Measurements from ENCODE around the gene RPL28. TPM values are rescaled to one million over a fixed set of nuclear protein-coding genes. Genes with fewer than 3 reads are reported as not detected.

RPL28 gene
- total RNA-seq, 1 experiment from 2014 or later, result 617 TPM

DNA sequence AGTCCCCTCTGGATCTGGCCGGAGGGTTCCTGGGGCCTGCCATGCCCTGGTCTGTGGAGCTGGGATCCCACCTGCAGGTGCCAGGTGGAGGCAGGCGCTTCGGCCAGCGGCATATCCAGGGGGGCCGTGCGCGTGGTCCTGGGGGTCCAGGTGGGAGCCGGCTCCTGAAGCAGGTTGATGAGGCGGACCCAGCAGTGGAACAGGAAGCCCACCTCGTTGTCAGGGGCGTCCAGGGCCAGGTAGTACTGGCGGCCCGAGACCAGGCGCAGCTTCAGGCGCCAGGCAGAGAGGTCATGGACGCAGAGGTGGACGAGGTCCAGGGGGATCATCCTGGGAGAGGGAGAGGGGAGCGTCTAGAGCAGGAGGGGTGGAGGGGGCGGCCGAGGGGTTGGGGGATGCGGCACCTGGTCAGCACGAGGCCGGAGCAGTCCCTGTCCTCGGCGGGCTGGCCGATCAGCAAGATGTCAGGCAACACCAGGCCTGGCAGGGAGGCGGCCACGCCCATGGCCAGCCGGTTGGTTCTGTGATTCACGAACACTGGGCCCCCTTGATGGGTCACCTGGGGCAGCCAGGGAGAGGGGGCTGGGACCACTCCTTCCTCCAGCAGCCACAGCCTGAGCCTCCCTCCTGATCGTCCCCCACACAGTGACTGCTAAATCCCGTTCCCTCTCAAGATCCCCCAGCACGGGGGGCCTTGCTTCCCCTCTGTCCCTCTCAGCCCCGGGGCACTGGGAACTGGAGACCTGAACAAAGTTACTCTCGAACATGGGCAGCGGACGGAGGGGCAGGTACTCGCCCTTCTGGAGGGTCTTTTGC, 23.4 kb upstream of the RPL28 start:
- H3K27me3 ChIP-seq, result 0 out of 2 replicates have a peak, but pooled peaks cover 3% of the 10 kb centered on the region
- no peaks in the 10 kb centered on the region for H3K9me3 ChIP-seq (replicated peaks)
- H3K4me3 ChIP-seq, result no peak overlapping the region
- no peaks in the 10 kb centered on the region for H3K36me3 ChIP-seq
- no peak for DNase-seq
- no peak overlapping the region for H3K27ac ChIP-seq
- H3K4me1 ChIP-seq, result peaks cover 5% of the 10 kb centered on the region; the same call in 1 of the 2 replicates

- H3K36me3 ChIP-seq, result no peaks in the 10 kb centered on the region
- H3K4me1 ChIP-seq, result peaks cover 5% of the 10 kb centered on the region; the same call in 1 of the 2 replicates
- H3K27ac ChIP-seq, result no peak within 1 kb of the TSS
- DNase-seq, result no peak
- H3K4me3 ChIP-seq, result no peak within 1 kb of the TSS
- H3K9me3 ChIP-seq (replicated peaks), result no peaks in the 10 kb centered on the region
- H3K27me3 ChIP-seq, result 0 out of 2 replicates have a peak, but pooled peaks cover 3% of the 10 kb centered on the region
These were observed 22.6 kb upstream of the RPL28 start, which contains the start of gene GARIN5B for GRCh38 chr19:55362990-55363716. Gene GARIN5B (minus strand): TSS chr19:55363260. CDS start chr19:55363066, 194 bp downstream.

DNA sequence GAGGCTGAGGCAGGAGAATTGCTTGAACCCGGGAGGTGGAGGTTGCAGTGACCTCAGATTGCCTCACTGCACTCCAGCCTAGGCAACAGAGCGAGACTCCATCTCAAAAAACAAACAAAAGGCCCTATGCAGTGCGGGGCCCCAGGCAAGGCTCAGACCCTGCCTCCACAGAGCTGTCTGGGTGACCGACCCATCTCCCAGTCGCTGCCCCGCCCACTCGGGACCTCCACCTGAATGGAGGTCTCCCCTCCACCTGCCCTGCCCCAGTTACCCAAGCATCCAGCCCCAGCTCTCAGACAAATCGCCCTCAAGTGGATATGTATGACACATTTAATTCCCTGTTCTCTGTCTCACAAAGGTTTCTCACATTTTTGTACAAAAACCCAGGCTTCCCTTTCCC, 20.5 kb upstream of the RPL28 start:
- Histone ChIP-seq H3K27ac (no peak overlapping the region), H3K27me3 (no peaks in the 10 kb centered on the region), H3K9me3 (replicated peaks) (no peaks in the 10 kb centered on the region), H3K36me3 (no peaks in the 10 kb centered on the region), H3K4me3 (no peak overlapping the region), H3K4me1 (peaks cover 5% of the 10 kb centered on the region)
- DNase-seq, result no peak

DNA sequence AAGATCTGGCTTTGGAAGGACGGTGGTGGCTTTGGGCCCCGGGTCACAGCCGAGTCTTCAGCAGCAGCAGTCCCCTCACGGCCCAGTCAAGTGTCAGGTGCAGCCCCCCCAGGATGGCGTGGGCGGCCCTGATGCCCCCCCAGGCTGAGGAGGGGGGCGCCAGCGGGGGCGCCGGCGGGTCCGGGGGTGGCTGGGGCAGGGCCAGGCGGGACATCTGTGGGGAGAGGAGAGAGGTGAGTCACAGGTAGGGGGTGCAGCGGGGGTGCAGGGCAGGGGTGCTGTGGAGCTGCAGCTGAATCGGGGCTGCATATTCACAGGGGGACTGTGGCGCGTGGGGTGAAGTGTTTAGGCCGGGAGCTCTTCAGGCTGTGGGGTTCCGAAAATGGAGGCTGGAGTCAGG, 19.8 kb upstream of the RPL28 start:
- Histone ChIP-seq H3K27me3 (no peaks in the 10 kb centered on the region), H3K9me3 (replicated peaks) (no peaks in the 10 kb centered on the region), H3K27ac (no peak overlapping the region), H3K4me1 (peaks cover 9% of the 10 kb centered on the region), H3K36me3 (no peaks in the 10 kb centered on the region), H3K4me3 (no peak overlapping the region)
- DNase-seq, result no peak

DNA sequence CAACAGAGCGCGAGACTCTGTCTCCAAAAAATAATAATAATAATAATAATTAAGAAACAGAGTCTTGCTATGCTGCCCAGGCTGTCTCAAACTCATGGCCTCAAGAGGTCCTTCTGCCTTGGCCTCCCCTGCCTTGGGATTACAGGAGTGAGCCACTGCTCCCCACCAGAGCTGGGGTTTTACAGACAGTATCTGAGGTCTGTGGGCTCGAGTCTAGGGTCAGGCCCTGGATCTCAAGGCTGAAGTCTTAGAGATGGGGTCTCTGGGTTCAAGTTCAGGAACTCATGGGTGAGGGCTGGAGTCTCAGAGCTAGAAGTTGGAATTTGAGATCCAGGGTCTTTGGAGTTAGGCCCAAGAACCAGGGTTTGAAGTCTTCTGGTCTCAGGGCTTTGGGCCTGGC, 18.9 kb upstream of the RPL28 start:
- Histone ChIP-seq H3K9me3 (replicated peaks) (no peaks in the 10 kb centered on the region), H3K4me3 (no peak overlapping the region), H3K4me1 (peaks cover 14% of the 10 kb centered on the region), H3K27ac (no peak overlapping the region), H3K27me3 (no peaks in the 10 kb centered on the region), H3K36me3 (no peaks in the 10 kb centered on the region)
- DNase-seq, result no peak

GRCh38 chr19:55368106-55368505, 17.6 kb upstream of the RPL28 start:
- DNase-seq, result no peak
- peaks cover 21% of the 10 kb centered on the region for H3K4me1 ChIP-seq
- H3K27me3 ChIP-seq, result no peaks in the 10 kb centered on the region
- peak overlapping the region; percentile 76 for H3K4me3 ChIP-seq
- H3K9me3 ChIP-seq (replicated peaks), result no peaks in the 10 kb centered on the region
- H3K36me3 ChIP-seq, result no peaks in the 10 kb centered on the region
- no peak overlapping the region for H3K27ac ChIP-seq

GRCh38 chr19:55368701-55369563, 16.8 kb upstream of the RPL28 start:
- no peaks in the 10 kb centered on the region for H3K9me3 ChIP-seq (replicated peaks)
- peak overlapping the region; percentile 33 for H3K27ac ChIP-seq
- H3K4me1 ChIP-seq, result peaks cover 25% of the 10 kb centered on the region
- H3K36me3 ChIP-seq, result no peaks in the 10 kb centered on the region
- no peaks in the 10 kb centered on the region for H3K27me3 ChIP-seq
- DNase-seq, result peak; percentile 65 to 67
- peak overlapping the region; percentile 76 for H3K4me3 ChIP-seq

DNA sequence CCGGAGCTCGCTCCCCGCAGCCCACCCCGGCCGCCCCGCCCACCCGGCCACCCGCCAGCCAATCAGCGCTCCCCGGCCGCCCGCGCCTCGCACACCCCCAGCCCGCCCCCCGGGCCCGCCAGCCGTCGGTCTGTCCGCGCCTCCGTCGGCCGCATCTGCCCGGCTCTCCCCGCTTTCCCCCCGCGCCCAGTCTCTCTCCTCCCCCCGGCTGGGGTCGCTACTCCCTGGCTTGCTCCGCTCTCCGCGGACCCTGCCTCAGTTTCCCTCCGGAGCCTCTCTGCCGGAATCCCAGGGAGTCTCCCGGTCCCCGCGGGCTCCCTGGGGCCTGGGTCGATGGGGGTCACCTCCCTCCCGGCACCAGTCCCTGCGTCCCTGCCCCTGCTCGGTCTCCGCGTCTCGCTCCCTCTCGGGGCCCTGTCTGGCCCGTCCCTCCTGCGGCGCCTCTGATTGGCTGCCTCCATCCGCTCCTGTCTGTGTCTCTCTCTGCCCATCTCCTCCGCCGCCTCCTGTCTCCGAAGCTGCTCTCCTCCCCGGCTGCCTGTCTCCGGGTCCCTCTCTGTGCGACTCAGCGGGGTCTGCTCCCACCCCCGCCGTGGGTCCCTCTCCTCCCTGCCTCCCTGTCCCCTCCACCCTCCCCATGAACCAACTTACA, 16.0 kb upstream of the RPL28 start:
- Histone ChIP-seq H3K36me3 (no peaks in the 10 kb centered on the region), H3K27me3 (no peaks in the 10 kb centered on the region), H3K4me3 (peak overlapping the region; percentile 76), H3K4me1 (peaks cover 29% of the 10 kb centered on the region), H3K27ac (peak overlapping the region; percentile 29), H3K9me3 (replicated peaks) (no peaks in the 10 kb centered on the region)
- DNase-seq, result peak; percentile 87 to 89

- no peaks in the 10 kb centered on the region for H3K36me3 ChIP-seq
- peak within 1 kb of the TSS; percentile 46 for H3K27ac ChIP-seq
- no peaks in the 10 kb centered on the region for H3K9me3 ChIP-seq (replicated peaks)
- peak; percentile 44 to 55 for DNase-seq
- no peaks in the 10 kb centered on the region for H3K27me3 ChIP-seq
- H3K4me3 ChIP-seq, result peak within 1 kb of the TSS; percentile 76
- peaks cover 31% of the 10 kb centered on the region for H3K4me1 ChIP-seq
These were observed 15.3 kb upstream of the RPL28 start, which contains the start of gene IL11 for GRCh38 chr19:55370305-55370988. Gene IL11 (minus strand): TSS chr19:55370463. CDS start chr19:55370310, 153 bp downstream.

GRCh38 chr19:55372316-55373081, 13.2 kb upstream of the RPL28 start:
- H3K27ac ChIP-seq, result peak overlapping the region; percentile 41
- peak; percentile 64 to 82 for DNase-seq
- H3K9me3 ChIP-seq (replicated peaks), result no peaks in the 10 kb centered on the region
- no peak overlapping the region for H3K4me3 ChIP-seq
- H3K4me1 ChIP-seq, result peaks cover 46% of the 10 kb centered on the region
- no peaks in the 10 kb centered on the region for H3K27me3 ChIP-seq
- H3K36me3 ChIP-seq, result no peaks in the 10 kb centered on the region

DNA sequence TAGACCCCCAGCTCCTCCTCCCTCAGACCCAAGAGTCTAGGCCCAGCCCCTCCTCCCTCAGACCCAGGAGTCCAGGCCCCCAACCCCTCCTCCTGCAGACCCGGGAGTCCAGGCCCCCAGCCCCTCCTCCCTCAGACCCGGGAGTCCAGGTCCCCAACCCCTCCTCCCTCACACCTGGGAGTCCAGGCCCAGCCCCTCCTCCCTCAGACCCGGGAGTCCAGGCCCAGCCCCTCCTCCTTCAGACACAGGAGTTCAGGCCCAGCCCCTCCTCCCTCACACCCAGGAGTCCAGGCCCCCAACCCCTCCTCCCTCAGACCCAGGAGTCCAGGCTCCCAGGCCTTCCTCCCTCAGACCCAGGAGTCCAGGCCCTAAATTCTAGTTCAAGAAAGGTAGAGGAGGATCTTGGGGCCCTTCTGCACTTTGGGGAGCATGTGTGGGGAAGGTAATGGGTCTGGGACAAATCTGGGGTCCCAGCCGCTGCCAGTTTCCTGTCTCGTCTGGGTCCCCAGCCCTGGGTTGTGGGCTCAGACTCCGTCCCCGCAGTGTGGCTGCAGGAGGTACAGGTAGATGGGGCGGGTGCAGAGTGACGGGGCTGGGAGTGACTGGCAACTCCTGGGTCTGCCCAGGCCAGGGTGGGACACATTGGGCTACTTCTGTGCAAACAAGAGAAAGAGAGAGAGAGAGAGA, 12.3 kb upstream of the RPL28 start:
- Histone ChIP-seq H3K36me3 (no peaks in the 10 kb centered on the region), H3K9me3 (replicated peaks) (no peaks in the 10 kb centered on the region), H3K4me3 (peak overlapping the region; percentile 36; the same call in 1 of the 2 replicates), H3K27ac (peak overlapping the region; percentile 83), H3K4me1 (peaks cover 51% of the 10 kb centered on the region), H3K27me3 (no peaks in the 10 kb centered on the region)
- DNase-seq, result no peak

DNA sequence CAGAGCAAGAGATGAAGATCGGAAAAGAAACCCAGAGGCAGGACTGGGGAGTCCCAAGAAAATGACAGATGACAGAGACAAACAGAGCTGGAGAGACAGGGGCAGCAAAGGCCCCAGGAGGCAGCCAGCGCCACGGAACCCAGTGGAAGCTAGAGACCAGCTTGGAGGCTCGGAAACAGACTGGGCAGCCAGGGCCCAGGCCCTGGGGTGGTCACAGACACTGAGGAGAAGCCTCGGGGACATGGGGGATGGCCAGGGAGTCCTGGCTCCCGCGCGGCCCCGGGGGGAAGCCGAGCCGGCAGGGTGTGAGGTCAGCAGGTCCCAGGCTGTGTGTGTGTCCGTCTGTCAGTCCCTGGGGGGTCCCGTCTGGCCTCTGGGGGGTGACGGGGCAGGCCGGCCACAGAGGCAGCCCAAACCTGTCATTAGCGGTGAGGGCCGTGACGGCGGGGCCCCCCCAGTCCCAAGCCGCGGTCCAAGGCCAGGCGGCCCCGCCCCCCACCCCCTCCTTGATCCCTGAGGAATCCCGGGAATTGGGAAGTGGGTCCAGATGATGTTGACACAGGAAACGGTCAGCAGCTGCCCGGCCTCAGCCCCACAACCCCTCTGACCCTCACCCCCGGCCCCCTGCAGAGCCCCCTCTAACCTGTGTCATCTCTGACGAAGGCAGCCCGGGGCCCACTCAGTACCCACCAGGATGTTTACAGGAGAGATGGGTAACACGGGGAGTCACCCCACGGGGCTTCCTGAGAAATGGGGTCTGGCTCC, 11.6 kb upstream of the RPL28 start:
- DNase-seq, result peak; percentile 70 to 82

More for the DNA sequence above, 11.6 kb upstream of the RPL28 start:
- peak overlapping the region; percentile 36 for H3K4me3 ChIP-seq
- no peaks in the 10 kb centered on the region for H3K27me3 ChIP-seq
- no peaks in the 10 kb centered on the region for H3K9me3 ChIP-seq (replicated peaks)
- peak overlapping the region; percentile 83 for H3K27ac ChIP-seq
- no peaks in the 10 kb centered on the region for H3K36me3 ChIP-seq
- peaks cover 57% of the 10 kb centered on the region for H3K4me1 ChIP-seq

All from SJCRH30 (cell line).